HG03571 (cell line): ENCODE data around the gene CCDC88A.

Experiments used
- ATAC-seq: cut with Tn5 transposase; IDR thresholded peaks from one replicate; pipeline ENCODE4 v1.9.1; 2021; ENCODE audit not compliant: unreplicated experiment

Gene CCDC88A

DNA sequence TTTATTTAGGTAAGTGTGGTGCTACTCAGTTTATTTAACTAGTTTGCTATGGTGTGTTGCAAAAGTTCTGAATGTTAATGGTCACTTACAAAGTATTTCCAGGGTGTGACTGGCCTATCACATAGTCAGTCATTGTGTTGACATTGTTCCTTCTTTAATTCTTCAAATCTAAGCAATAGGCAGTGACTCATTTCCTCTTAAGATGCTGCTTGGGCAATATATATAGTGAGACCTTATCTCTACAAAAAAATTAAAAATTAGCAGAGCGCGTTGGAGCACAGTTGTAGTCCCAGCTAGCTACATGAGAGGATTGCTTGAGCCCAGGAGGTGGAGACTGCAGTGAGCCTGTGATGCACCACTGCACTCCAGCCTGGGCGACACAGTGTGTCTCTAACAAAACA lies 5.8 kb upstream of the CCDC88A start:
- ATAC-seq: no peak

DNA sequence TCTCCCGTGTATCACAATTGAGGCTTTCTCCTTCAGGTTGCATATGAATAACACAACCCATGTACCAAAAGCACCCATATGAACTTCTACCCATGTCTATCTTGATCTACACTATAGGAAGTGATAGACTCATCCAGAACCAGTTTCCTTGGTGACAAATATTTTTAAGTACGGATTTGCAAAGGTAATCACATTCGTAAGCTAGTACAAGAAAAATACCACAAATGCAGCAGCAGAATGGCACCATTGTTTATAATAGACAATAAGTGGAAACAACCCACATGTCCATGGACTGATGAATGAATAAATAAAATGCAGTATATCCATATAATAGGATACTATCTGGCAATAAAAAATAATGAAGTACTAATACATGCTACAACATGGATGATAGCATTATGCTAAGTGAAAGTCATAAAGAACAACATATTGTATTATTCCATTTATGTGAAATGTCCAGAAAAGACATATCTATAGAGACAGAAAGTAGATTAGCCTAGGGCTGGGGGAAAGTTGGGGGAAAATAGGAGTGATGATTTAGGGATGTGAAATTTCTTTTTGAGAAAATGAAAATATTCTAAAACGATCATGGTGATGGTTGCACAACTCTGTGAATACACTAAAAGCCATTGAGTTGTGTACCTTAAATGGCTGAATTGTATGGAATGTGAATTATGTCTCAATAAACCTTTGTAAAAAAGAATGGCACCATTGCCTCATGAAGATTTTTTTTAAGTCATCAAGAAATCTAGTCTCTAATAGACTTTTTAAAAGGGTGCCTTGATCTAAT lies 3.4 kb upstream of the CCDC88A start:
- ATAC-seq: no peak

DNA sequence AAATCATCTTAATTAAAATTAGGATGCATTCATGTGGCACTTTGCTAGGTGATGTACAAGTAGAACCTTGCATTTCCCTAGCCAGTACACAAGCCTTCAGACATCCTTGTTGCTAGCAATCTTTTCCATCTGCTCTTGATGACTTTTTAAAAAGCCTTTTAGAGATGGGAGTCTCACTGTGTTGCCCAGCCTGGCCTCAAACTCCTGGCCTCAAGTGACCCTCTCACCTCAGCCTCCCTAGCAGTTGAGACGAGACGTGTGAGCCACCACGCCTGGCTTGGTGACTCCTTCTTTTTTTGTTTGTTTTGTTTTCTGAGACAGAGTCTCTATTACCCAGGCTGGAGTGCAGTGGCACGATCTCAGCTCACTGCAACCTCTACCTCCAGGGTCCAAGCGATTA lies 1.7 kb upstream of the CCDC88A start:
- ATAC-seq: no peak

DNA sequence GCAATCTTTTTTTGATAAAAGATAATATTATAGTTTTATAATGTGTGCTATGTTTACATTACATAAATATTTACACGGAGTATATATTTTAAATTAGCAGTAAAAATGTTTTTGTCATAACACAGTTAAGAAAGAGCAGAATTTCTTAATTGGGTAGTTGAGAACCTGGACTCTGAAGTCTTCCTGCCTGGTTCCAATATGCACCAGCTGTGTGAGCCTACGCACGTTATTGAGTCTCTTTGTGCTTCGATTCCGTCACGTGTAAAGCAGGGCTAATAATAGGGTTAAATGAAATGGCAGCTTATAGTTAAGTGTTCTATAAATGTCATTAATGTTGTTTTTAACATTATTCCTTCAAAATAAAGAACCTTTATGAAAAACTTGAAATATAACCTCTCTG lies 1.2 kb upstream of the CCDC88A start:
- ATAC-seq: no peak

DNA sequence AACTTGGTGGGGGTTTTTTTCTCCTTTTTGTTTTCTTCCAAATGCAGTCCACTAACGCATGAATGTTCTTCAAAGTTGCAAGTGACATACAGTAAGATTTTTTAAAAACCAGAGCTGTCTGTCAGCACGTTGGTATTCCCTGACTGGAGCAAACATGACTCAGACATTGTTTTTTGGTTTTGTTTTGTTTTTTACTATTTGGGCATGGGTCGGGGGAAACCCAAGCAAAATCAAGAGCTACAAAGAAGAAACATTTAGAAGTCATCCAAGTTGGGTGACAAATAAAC lies 726 bp upstream of the CCDC88A start:
- no peak for ATAC-seq

DNA sequence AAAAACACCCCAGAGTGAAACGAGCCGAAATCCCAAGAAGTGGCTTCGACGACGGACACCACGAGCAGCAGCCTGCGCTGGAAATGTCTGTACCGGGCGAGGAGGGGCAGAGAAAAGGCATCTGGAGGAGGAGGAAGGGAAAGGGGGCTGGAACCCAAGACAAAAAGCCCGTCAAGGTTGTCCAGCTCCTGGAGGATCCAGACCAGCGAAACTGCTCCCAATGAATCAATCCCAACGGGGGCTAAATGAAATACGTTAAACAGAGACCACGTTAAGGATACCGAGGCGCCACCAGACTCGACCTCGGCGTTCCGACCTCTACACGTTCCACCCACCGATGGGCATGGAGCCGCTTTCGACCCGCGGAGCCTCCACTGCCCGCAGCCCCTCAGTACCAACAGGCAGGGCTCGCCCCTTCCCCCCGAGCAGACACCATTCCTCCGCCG lies 400 bp downstream of the CCDC88A start:
- ATAC-seq: no peak

DNA sequence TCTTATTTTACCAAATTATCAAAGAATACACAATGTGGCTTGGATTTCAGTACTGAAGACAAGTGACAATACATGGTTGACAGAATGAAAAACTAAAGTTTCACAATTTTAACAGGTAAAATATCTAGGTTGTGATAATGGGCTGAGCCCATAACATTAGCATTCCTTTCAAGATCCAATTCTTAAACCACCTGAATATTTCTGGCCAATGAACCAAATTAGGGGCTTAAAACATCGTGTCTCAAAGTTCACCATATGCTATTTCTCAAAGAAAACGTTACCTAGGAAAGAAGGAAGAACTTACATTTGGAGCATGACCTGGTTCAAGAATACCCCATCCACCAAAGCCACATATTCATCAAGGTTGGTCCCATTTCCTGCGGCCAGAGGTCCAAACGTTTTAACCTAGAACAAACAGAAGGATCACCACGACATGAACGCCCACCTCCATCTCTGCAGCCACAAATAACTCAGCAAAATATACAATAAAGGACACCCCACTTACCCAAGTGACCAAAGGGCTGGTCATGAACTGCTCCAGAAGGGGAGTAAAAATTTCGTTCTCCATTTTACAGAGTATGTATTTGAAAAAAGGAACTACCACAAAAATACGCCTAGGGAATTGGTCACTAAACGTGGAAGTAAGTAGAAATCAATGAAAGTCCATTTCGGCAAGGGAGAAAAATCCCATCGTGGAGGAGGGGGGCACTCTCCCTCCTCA lies 984 bp downstream of the CCDC88A start:
- no peak for ATAC-seq

DNA sequence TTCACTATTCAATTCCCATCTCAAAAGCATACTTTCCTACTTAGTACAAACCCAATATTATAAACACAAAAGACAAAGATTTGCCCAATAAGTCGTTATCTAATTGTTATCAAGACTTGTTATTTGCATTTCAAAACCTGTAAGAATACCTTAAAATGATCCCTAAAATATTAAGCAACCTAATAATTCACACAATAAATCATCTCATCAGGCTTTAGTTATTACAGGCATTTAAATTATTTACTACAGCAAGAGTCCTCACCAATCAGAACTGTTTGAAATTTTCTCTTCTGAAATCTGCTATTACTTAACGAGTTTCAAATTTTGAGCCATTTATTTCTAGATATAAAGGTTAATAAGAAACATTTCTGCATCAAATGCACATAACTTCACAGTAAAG lies 1.6 kb downstream of the CCDC88A start:
- ATAC-seq: no peak

DNA sequence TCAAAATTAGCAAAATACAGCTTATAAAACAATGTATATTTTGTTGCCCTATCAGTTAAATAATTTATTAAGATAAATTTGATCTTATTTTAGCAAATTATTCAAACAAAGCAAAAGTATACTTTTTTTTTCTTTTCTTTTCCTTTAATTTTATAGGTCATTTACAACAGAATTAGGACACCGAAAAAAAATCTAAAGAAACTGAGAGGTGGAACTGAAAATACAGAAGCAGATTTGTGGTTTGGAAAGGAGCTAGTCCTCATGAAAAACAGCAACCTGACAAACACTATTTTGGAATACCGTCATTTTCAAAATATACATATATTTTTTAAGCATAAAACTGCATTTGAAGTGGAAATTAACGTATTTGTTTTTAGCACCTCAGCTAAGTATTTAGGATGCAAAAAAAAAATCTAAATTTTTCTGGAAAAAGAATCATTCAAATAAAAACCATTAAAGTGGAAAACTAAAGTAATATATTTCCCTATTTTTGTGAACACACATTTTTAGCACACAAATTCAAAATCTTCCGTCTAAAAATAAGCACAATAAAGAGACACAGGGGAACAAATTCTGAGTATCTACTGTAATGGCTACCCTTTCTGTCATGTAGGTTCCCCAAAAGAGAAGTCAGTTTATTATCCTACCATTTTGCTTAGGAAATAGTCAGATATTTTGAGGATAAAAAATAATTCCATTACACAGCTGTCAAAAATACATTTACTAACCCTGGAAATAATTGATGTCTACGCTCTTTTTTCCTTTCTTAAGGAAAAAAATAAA lies 2.7 kb downstream of the CCDC88A start:
- no peak for ATAC-seq

DNA sequence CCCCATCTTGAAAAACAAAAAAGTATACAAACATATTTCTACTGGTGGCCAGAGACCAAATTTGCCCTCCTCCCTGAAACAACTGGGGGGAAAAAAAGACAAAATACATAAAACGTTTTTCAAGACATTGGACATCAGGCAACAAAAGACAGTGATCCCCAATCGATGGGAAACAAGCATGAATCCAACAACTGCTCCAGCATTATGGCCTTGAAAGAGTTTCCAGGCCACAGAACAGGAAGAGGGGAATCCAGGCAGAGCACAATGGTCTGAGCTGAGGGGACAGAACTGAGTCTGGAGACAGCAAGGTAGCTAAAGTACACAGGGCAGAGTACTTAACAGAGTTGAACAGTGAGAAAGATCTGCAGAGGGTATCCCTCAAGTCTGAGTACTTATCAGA lies 4.4 kb downstream of the CCDC88A start:
- no peak for ATAC-seq

DNA sequence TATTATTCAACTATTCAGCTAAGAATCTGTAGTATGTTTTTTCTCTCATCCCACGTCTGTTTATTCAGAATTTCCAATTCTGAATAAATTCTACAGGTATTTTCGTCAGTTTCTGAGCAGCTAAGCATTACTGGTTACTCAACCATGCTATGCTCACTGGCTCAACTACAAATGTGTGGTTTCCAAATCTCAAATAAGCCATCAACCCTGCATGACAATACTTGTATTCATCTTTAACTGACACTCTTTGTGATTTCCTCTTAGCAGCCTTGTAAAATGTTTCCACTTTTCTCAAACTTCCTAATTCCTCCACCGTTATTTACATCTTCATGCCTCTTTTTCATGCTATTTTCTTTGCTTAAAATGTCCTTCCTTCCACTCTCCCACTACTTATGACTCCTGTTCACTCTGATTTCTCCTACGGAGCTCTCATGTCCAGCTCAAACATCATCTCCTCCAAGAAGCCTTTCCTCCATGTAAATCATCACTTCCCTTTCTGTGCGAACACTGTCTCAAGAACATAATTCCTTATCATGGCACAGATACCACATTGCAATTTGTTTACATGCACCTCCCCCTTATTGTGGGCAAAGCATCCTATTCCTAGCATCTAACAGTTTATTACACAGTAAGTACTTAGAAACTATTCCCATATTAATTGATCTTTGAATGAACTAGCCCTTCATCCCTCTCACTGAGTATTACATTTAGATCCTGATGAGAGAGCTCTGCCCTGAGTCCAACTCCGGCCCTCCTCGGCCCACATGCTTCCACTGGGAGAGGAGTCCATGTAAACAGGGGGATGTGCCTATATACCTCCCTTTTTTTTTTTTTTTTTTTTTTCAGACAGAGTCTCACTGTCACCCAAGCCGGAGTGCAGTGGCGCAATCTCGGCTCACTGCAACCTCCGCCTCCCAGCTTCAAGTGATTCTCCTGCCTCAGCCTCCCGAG lies 10.5 kb downstream of the CCDC88A start:
- ATAC-seq: no peak

DNA sequence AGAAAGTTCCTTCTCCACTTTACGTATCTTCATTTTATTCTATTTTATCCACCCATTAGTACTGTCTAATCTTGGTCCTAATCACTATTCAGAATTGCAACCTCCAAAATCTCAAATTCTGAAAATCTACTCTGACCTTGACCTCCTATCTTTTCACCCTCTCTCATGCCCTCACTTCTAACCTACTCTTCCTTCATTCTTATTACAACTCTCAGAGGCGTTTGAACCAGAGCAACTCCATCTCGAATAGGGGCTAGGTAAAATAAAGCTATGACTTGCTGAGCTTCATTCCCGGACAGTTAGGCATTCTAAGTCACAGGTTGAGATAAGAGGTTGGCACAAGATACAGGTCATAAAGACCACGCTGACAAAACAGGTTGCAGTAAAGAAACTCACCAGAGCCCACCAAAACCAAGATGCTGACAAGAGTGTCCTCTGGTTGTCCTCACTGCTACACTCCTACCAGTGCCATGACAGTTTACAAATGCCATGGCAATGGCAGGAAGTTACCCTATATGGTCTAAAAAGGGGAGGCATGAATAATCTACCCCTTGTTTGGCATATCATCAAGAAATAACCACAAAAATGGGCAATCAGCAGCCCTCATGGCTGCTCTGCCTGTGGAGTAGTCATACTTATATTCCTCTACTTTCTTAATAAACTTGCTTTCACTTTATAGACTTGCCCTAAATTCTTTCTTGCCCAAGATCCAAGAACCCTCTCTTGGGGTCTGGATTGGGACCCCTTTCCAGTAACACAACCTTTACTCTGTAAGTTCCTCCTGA lies 11.4 kb downstream of the CCDC88A start:
- ATAC-seq: no peak

DNA sequence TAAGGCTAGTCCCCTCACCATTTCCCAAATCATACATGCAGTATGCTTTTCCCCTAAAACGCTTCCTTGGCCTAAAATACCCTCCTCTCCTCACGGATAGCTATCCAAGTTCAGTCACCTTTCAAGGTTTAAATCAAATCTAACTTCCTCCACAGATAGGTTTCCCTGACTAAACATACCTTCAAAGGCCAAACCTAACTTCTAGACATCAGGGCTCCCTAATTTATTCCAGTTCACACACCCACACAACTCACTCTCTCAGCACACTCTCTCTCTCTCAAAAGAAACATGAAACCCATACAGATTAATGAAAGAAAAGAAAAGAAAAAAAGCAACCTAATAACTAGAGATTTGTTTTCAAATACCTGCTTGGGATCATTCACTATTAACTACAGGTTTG lies 14.5 kb downstream of the CCDC88A start:
- ATAC-seq: no peak

DNA sequence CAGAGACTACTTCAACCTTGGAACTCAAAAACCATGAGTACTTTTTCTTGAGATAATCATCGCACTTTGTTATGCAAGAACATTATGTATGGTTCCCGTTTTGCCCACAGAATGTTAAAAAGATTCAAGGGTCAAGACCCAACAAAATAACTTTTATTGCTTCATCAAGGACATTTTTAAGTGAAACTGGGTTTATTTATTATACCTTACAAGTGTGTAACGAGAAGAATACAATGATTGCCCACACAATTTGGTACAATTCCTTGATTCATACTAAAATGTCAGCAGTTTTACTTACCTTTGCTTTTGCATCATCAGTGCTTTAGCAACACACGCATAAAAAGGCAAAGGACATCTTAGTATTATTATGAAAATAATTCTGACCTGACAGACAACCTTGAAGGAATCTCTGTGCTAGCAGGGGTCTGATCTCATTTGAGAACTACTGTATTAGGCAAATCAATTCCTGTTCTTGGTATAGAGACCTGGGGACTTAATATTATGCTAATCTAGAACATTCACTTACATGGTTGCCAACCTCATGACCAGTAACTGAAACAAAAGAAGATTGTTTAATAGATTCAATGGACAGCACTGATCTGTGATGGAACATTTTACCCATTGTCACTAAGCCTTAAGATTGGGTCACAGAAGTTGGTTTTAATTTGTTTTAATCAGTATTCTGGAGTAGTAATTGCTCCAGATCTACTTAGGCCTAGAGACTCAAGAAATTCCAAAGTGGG lies 16.2 kb downstream of the CCDC88A start:
- no peak for ATAC-seq

DNA sequence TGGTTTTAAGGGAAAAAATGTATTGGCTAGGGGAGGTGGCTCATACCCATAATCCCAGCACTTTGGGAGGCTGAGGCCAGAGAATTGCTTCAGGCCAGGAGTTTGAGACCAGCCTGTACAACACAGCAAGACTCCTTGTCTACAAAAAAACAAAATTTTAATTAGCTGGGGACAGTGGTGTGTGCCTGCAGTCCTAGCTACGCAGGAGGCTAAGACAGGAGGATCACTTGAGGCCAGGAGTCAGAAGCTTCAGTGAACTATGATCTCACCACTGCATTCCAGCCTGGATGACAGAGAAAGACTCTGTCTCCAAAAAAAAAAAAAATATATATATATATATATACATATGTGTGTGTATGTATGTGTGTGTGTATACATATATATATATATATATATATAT lies 18.5 kb downstream of the CCDC88A start:
- no peak for ATAC-seq

DNA sequence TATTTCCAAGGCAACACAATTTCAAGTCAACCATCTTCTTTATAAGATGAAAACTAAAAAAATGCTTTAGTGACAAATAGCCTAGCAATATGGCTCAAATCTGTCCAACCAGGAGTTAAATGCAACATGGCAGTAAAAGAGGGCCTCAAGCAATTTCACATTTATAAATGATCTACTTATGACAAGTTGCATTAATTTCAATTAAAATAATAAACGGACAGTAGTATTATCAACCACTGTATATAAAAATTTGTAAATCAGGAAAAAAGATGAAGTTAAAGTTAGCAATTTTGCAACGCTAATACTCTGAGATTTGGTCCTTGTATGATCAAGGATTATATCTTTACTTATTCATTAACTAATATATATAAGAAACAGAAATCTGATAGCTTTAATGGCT lies 19.3 kb downstream of the CCDC88A start:
- no peak for ATAC-seq

DNA sequence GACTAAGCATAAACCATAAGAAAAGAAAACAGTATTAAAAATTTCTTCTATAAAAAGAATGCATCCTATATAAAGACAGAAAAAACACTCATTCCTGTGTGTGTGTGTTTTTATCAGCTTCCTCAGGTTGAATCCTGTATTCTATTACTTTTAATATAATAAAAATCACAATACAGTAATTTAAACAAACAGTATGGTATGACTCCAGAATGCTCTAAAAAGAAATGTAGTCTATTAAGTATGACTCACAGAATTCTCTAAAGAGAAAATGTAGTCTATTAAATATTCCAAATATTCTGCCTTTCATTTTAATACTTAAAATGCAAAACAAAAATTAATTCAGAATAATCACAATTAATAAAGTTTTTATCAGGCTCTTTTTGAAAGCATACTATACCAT lies 19.8 kb downstream of the CCDC88A start:
- no peak for ATAC-seq

DNA sequence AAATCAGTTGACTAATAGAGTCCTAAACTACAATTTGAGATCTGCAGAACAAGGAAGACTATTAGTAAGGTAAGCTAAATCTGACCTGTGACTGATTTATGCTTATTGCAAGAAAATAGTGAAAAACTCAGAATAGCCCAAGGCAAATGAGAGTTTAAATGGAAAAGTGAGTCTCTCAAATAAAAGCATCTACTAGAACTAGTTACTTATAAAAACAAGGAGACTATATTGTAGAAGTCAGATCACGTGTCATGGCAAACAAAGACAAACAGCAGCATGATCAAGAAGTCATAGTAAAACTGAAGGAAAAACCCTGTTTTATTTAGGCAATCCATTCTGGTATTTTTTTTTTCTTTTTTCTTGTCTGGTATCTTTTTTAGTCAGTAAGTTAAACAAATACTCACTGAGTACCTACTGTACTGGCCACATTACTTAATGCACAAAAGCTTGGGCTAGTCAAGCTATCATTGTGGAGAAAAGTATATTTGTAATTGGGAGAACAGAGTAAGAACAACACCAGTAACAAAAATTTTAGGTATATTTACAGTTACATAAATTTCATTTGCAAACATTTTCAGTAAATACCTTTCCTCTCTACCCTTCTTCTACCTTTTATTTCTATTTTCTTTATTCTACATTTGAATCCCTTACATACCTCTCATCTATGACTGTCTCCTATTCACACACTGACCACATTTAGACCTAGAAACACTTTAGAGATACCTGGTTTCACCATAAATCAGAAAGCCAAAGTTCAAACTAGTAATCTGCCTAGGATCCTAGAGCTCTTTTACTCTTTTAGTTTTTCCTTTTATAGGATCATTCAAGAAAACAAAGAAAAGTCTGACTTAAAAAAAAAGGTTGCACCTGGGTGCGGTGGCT lies 23.7 kb downstream of the CCDC88A start:
- ATAC-seq: no peak
